Suppressor macrophage (primary cell): ENCODE measurements around the gene SLC4A4.

Experiments used
- DNase-seq, 4 experiments: peaks; one replicate each; pipeline ENCODE4 v3.0.0-alpha.2; 2020 to 2022
- total RNA-seq, 17 experiments: gene quantifications; one replicate each; lab custom pipeline; 2026; ENCODE audit warnings: mixed read lengths in 6 of 17, inconsistent platforms in 3 of 17; lab: John Stamatoyannopoulos, UW

SLC4A4 gene
- total RNA-seq: 0 to 5.5 (median 0.04) reads per million in 17 experiments

GRCh38 chr4:71338846-71339593 is at the start of gene SLC4A4:
Gene SLC4A4 (plus strand): TSS chr4:71339020.
- DNase-seq: peak; percentile 5 to 40 (median 22)

GRCh38 chr4:71290074-71290473 is 48.7 kb upstream of the SLC4A4 start:
- no peak for DNase-seq

GRCh38 chr4:71290476-71290875 is 48.3 kb upstream of the SLC4A4 start:
- DNase-seq: no peak

GRCh38 chr4:71292228-71292627 is 46.6 kb upstream of the SLC4A4 start:
- DNase-seq: no peak

GRCh38 chr4:71293705-71294104 is 45.1 kb upstream of the SLC4A4 start:
- peak in 3 of 4 experiments; percentile 5 to 12 (median 6) for DNase-seq

- no peak for DNase-seq
These were observed 44.5 kb upstream of the SLC4A4 start for GRCh38 chr4:71294301-71294700.

- no peak for DNase-seq
These were observed 41.9 kb upstream of the SLC4A4 start for GRCh38 chr4:71296945-71297344.

GRCh38 chr4:71300362-71300761 is 38.5 kb upstream of the SLC4A4 start:
- no peak for DNase-seq

GRCh38 chr4:71300964-71301363 is 37.9 kb upstream of the SLC4A4 start:
- DNase-seq: no peak

- no peak for DNase-seq
These were observed 35.5 kb upstream of the SLC4A4 start for GRCh38 chr4:71303287-71303686.

GRCh38 chr4:71303850-71304249 is 35.0 kb upstream of the SLC4A4 start:
- no peak for DNase-seq

- DNase-seq: no peak
These were observed 34.5 kb upstream of the SLC4A4 start for GRCh38 chr4:71304289-71304850.

- DNase-seq: no peak
These were observed 31.1 kb upstream of the SLC4A4 start for GRCh38 chr4:71307729-71308128.

GRCh38 chr4:71322425-71322824 is 16.4 kb upstream of the SLC4A4 start:
- DNase-seq: no peak

GRCh38 chr4:71333368-71333767 is 5.5 kb upstream of the SLC4A4 start:
- no peak for DNase-seq

GRCh38 chr4:71333960-71334359 is 4.9 kb upstream of the SLC4A4 start:
- DNase-seq: no peak

GRCh38 chr4:71334465-71334882 is 4.3 kb upstream of the SLC4A4 start:
- DNase-seq: no peak

GRCh38 chr4:71343670-71344466 is 5.0 kb downstream of the SLC4A4 start:
- no peak for DNase-seq

- no peak for DNase-seq
These were observed 7.9 kb downstream of the SLC4A4 start for GRCh38 chr4:71346710-71347109.

GRCh38 chr4:71348586-71348985 is 9.8 kb downstream of the SLC4A4 start:
- no peak for DNase-seq

GRCh38 chr4:71355045-71355444 is 16.2 kb downstream of the SLC4A4 start:
- no peak for DNase-seq

- no peak for DNase-seq
These were observed 17.2 kb downstream of the SLC4A4 start for GRCh38 chr4:71355971-71356370.

GRCh38 chr4:71356924-71357663 is 18.3 kb downstream of the SLC4A4 start:
- DNase-seq: no peak
